Measurements from ENCODE around the gene CTU2.
A peak's percentile ranks its signal among the peaks of the same experiment; 100 is the strongest.

Gene CTU2

DNA sequence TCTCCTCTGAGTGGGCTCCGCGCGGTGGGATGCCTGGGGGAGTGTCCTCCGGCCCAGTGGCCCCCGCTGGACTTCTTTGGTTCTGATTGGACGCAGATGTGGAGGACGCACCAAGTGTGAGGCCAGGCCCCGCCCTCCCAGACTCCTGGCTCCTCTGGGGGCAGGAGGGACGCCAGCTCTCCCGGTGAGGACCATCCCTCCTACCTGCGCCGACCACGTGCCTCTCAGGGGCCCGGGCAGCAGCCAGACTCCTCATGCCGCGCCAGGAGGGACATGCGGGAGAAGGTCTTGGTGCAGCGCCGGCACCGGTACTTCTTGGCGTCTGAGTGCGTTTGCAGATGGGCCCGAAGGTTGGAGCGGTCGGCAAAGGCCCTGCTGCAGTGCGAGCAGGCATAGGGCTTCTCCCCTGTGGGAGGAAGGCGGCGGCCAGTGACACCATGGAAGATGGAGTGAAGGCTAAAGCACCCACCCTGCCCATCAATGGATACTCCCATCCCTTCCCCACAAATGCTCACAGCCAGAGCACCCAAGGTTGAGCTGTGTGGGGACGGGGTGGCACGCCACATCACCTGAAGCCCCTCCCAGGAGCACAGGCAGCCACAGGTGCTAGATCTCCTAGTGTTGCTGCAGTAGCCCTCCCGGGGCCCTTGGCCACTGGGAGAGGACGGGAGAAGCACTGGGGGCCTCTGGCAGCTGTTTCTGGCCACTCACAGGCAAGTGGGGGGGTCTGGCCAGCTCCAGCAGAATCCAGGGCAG lies 27.9 kb upstream of the CTU2 start:
- no peak for TF ChIP-seq SPI1 (IDR thresholded peaks at IDR 0.05; ENCODE audit: borderline replicate concordance, low read depth)
- no peak for TF ChIP-seq POLR2AphosphoS5 (IDR thresholded peaks at IDR 0.05; ENCODE audit: low read depth)
- no peak for TF ChIP-seq CTCF (IDR thresholded peaks at IDR 0.05; ENCODE audit: insufficient read depth, low read length)
- TF ChIP-seq REST (IDR thresholded peaks at IDR 0.05; ENCODE audit: insufficient replicate concordance, low read depth) = no peak
- no peak for TF ChIP-seq GABPA (IDR thresholded peaks at IDR 0.05; ENCODE audit: low read depth)
- DNase-seq (ENCODE audit: low read depth in 1 of 2, low spot score in 1 of 2) = no peak
- no peak overlapping the region for H3K4me3 ChIP-seq (replicated peaks; ENCODE audit: insufficient read depth, low read length)
- H3K27me3 ChIP-seq (ENCODE audit: insufficient read depth, poor library complexity, severe bottlenecking) = no peaks in the 10 kb centered on the region
- no peak overlapping the region for H3K27ac ChIP-seq (replicated peaks)

GRCh38 chr16:88680554-88681083 lies 25.7 kb upstream of the CTU2 start:
- TF ChIP-seq GABPA (IDR thresholded peaks at IDR 0.05; ENCODE audit: low read depth) (no peak), REST (IDR thresholded peaks at IDR 0.05; ENCODE audit: insufficient replicate concordance, low read depth) (no peak), POLR2AphosphoS5 (IDR thresholded peaks at IDR 0.05; ENCODE audit: low read depth) (no peak), CTCF (IDR thresholded peaks at IDR 0.05; ENCODE audit: insufficient read depth, low read length) (no peak), SPI1 (IDR thresholded peaks at IDR 0.05; ENCODE audit: borderline replicate concordance, low read depth) (no peak)
- H3K27me3 ChIP-seq (ENCODE audit: insufficient read depth, poor library complexity, severe bottlenecking) = no peaks in the 10 kb centered on the region
- H3K4me3 ChIP-seq (replicated peaks; ENCODE audit: insufficient read depth, low read length) = no peak overlapping the region
- H3K27ac ChIP-seq (replicated peaks) = no peak overlapping the region; the same call in 1 of the 2 replicates
- DNase-seq (ENCODE audit: low read depth in 1 of 2, low spot score in 1 of 2) = no peak

- TF ChIP-seq REST (IDR thresholded peaks at IDR 0.05; ENCODE audit: insufficient replicate concordance, low read depth) (no peak), SPI1 (IDR thresholded peaks at IDR 0.05; ENCODE audit: borderline replicate concordance, low read depth) (no peak), CTCF (IDR thresholded peaks at IDR 0.05; ENCODE audit: insufficient read depth, low read length) (no peak), GABPA (IDR thresholded peaks at IDR 0.05; ENCODE audit: low read depth) (no peak), POLR2AphosphoS5 (IDR thresholded peaks at IDR 0.05; ENCODE audit: low read depth) (no peak)
- H3K4me3 ChIP-seq (replicated peaks; ENCODE audit: insufficient read depth, low read length) = no peak overlapping the region
- DNase-seq (ENCODE audit: low read depth in 1 of 2, low spot score in 1 of 2) = peak in 1 of 2 experiments; percentile 65
- peak overlapping the region; percentile 89 for H3K27ac ChIP-seq (replicated peaks)
- H3K27me3 ChIP-seq (ENCODE audit: insufficient read depth, poor library complexity, severe bottlenecking) = no peaks in the 10 kb centered on the region
Observed at GRCh38 chr16:88681084-88681680, 25.1 kb upstream of the CTU2 start.

Data from HL-60 (cell line).